Activated T-cell treated with anti-CD3 and anti-CD28 coated beads, Interleukin-2, amount 50 U/mL, for 24 hours (primary cell): ENCODE measurements around the gene FKBP14.

Experiments
- DNase-seq: peaks from one replicate; pipeline ENCODE4 v3.0.0-alpha.2; 2020
- H3K27ac Mint-ChIP-seq: 2 replicates; pipeline ENCODE4 v1.8.0; 2020; ENCODE audit warnings: mild to moderate bottlenecking, mixed read lengths
- H3K27me3 Mint-ChIP-seq: 2 replicates; pipeline ENCODE4 v1.8.0; 2020; ENCODE audit warnings: mixed read lengths
- H3K36me3 Mint-ChIP-seq: 2 replicates; pipeline ENCODE4 v1.8.0; 2020; ENCODE audit warnings: low read depth, mixed read lengths
- H3K4me1 Mint-ChIP-seq: 2 replicates; pipeline ENCODE4 v1.8.0; 2020; ENCODE audit warnings: low read depth, mixed read lengths
- H3K4me3 Mint-ChIP-seq: 2 replicates; pipeline ENCODE4 v1.8.0; 2020; ENCODE audit warnings: mild to moderate bottlenecking, moderate library complexity, mixed read lengths
- H3K9me3 Mint-ChIP-seq: 2 replicates; pipeline ENCODE4 v1.8.0; 2020; ENCODE audit warnings: mixed read lengths

FKBP14 gene

GRCh38 chr7:30023524-30023923, 3.0 kb downstream of the FKBP14 start:
- Mint-ChIP-seq H3K9me3 (no peaks in the 10 kb centered on the region), H3K4me3 (peak overlapping the region; percentile 21)

GRCh38 chr7:30022991-30023390, 3.5 kb downstream of the FKBP14 start:
- H3K4me3 Mint-ChIP-seq: no peak overlapping the region
- no peak for DNase-seq
- H3K27ac Mint-ChIP-seq: no peak overlapping the region
- peaks cover 29% of the 10 kb centered on the region for H3K36me3 Mint-ChIP-seq
- H3K27me3 Mint-ChIP-seq: no peaks in the 10 kb centered on the region
- no peaks in the 10 kb centered on the region for H3K9me3 Mint-ChIP-seq
- H3K4me1 Mint-ChIP-seq: peaks cover 43% of the 10 kb centered on the region

More at GRCh38 chr7:30023524-30023923, 3.0 kb downstream of the FKBP14 start:
- Mint-ChIP-seq H3K36me3 (peaks cover 25% of the 10 kb centered on the region), H3K4me1 (peaks cover 43% of the 10 kb centered on the region), H3K27ac (no peak overlapping the region), H3K27me3 (no peaks in the 10 kb centered on the region)
- DNase-seq: no peak

DNA sequence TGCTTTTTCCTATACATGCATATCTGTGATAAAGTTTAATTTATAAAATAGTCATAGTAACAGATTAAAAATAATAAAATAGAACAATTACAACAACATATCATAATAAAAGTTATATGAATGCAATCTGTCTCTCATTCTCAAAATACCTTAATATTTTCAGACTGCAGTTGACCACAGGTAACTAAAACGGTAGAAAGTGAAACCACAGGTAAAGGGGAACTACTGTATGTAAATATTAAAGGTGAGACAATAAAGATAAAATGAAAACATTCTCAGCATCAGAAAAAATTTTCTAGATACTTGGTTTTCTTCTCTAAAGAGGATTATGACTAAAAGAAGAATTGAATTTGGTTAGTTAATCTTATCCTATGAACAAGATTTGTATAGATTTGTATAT, 6.0 kb downstream of the FKBP14 start:
- DNase-seq: no peak
- Mint-ChIP-seq H3K4me1 (peaks cover 29% of the 10 kb centered on the region), H3K4me3 (no peak overlapping the region), H3K36me3 (peaks cover 23% of the 10 kb centered on the region), H3K27ac (no peak overlapping the region), H3K9me3 (no peaks in the 10 kb centered on the region), H3K27me3 (no peaks in the 10 kb centered on the region)

- Mint-ChIP-seq H3K27ac (no peak overlapping the region), H3K4me3 (no peak overlapping the region), H3K4me1 (peaks cover 24% of the 10 kb centered on the region), H3K9me3 (no peaks in the 10 kb centered on the region), H3K27me3 (no peaks in the 10 kb centered on the region), H3K36me3 (peaks cover 23% of the 10 kb centered on the region)
- no peak for DNase-seq
Observed at GRCh38 chr7:30019960-30020359, 6.5 kb downstream of the FKBP14 start.

DNA sequence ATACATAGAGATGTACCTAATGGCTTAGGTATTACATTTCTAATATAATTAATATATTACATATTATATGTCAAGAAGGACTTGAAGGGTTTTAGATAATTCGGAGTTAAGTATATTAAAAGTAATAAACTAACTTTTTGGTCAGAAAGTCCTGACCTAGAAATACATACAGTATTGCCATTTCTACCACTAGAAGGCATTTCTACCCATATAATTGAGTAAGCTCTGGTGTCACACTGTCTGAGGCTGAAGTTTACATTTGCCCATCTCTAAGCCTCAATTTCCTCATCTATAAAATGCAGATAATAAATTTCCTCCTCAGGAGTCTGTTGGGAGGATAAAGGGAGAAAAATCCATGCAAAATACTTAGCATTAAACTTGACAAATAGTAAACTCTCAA, 7.1 kb downstream of the FKBP14 start:
- Mint-ChIP-seq H3K9me3 (no peaks in the 10 kb centered on the region), H3K27ac (no peak overlapping the region), H3K4me3 (no peak overlapping the region), H3K36me3 (peaks cover 26% of the 10 kb centered on the region), H3K27me3 (no peaks in the 10 kb centered on the region), H3K4me1 (peaks cover 19% of the 10 kb centered on the region)
- DNase-seq: no peak

DNA sequence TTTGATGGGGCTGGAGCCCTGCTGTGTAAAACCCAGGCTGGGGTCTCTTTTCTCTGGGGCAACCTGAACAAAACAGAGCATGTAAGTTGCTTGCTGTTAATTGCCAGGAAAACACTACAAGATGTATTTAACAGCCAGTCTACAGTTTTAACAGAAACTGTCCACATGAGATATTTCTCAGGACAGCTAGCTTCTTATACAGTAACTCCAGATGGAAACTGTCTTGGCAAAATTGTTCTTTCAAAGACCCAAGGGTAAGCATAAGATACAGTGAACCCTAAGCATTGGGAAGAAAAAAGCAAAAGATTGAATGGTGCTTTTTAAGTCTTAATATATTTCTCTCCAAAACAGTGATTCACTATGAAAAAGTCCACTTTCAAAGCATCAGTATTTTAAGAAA, 8.1 kb downstream of the FKBP14 start:
- peaks cover 33% of the 10 kb centered on the region for H3K36me3 Mint-ChIP-seq
- no peaks in the 10 kb centered on the region for H3K27me3 Mint-ChIP-seq
- no peak overlapping the region for H3K27ac Mint-ChIP-seq
- no peak for DNase-seq
- H3K9me3 Mint-ChIP-seq: no peaks in the 10 kb centered on the region
- no peak overlapping the region for H3K4me3 Mint-ChIP-seq
- peaks cover 11% of the 10 kb centered on the region for H3K4me1 Mint-ChIP-seq

DNA sequence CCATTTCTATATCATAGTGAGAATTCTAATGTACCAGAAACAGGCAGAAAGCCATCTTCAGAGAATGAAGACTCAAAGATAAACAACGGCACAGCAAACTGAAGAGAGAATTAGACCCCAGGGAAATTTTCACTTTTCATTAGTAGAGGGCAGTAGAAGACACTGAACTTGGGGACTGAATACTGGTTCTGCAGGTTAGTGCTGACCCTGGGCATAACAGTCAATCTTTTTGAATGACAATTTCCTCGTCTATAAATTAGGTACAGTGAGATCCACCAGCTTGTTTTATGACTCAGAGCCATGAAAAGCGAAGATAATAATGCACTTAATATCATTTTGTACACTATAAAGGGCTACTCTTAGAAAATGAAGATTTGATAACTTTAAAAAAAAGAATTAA, 13.7 kb downstream of the FKBP14 start:
- no peaks in the 10 kb centered on the region for H3K27me3 Mint-ChIP-seq
- H3K4me3 Mint-ChIP-seq: no peak overlapping the region
- H3K36me3 Mint-ChIP-seq: peaks cover 21% of the 10 kb centered on the region
- no peak overlapping the region for H3K27ac Mint-ChIP-seq
- H3K9me3 Mint-ChIP-seq: no peaks in the 10 kb centered on the region
- DNase-seq: no peak
- no peaks in the 10 kb centered on the region for H3K4me1 Mint-ChIP-seq

- Mint-ChIP-seq H3K27ac (no peak overlapping the region), H3K27me3 (no peaks in the 10 kb centered on the region), H3K4me1 (no peaks in the 10 kb centered on the region), H3K9me3 (no peaks in the 10 kb centered on the region), H3K36me3 (peaks cover 10% of the 10 kb centered on the region), H3K4me3 (no peak overlapping the region)
- DNase-seq: no peak
Observed at GRCh38 chr7:30010021-30010420, 16.5 kb downstream of the FKBP14 start.

- Mint-ChIP-seq H3K36me3 (no peaks in the 10 kb centered on the region), H3K4me3 (no peak overlapping the region), H3K27me3 (peaks cover 12% of the 10 kb centered on the region), H3K4me1 (no peaks in the 10 kb centered on the region), H3K27ac (no peak overlapping the region), H3K9me3 (no peaks in the 10 kb centered on the region)
- no peak for DNase-seq
Observed at GRCh38 chr7:30005464-30005863, 21.0 kb downstream of the FKBP14 start.

DNA sequence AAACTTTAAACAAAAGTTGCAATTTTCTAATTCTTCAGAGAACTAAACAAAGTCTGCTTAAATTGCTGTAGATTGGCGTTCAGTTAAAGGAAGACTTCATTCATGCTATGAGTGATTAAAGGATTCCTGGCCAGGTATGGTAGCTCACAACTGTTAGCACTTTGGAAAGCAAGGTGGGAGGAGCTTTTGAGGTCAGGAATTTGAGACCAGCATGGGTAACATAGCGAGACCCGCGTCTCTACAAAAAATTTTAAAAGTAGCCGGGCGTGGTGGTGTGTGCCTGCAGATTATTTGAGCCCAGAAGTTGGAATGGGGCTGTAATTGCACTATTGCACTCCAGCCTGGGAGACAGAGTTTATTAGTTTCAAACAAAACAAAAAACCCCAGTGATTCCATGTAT, 23.4 kb downstream of the FKBP14 start:
- DNase-seq: no peak
- Mint-ChIP-seq H3K27me3 (peaks cover 29% of the 10 kb centered on the region), H3K36me3 (no peaks in the 10 kb centered on the region), H3K9me3 (no peaks in the 10 kb centered on the region), H3K27ac (no peak overlapping the region), H3K4me1 (no peaks in the 10 kb centered on the region), H3K4me3 (no peak overlapping the region)

- Mint-ChIP-seq H3K36me3 (no peaks in the 10 kb centered on the region), H3K4me3 (no peak overlapping the region), H3K9me3 (no peaks in the 10 kb centered on the region), H3K4me1 (no peaks in the 10 kb centered on the region), H3K27ac (no peak overlapping the region), H3K27me3 (peaks cover 30% of the 10 kb centered on the region)
- DNase-seq: no peak
Observed at GRCh38 chr7:30001998-30002397, 24.5 kb downstream of the FKBP14 start.

DNA sequence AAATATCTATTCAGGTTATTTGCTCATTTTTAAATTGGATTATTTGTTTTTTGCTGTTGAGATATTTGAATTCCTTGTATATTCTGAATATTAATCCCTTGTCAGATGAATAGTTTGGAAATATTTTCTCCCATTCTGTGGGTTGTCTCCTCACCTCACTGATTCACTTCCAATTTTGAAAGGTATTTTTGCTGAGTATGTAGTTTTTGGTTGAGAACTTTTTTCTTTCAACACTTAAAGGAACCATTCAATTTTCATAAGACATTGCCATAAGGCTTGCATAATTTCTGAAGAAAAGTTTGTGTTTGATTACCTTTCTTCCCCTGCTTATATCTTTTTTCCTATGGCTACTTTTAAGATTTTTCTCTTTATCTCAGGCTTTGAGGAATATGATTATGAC, 28.0 kb downstream of the FKBP14 start:
- peaks cover 42% of the 10 kb centered on the region for H3K27me3 Mint-ChIP-seq
- no peak overlapping the region for H3K4me3 Mint-ChIP-seq
- H3K9me3 Mint-ChIP-seq: peaks cover 8% of the 10 kb centered on the region
- H3K36me3 Mint-ChIP-seq: no peaks in the 10 kb centered on the region
- H3K4me1 Mint-ChIP-seq: no peaks in the 10 kb centered on the region
- H3K27ac Mint-ChIP-seq: no peak overlapping the region
- no peak for DNase-seq

DNA sequence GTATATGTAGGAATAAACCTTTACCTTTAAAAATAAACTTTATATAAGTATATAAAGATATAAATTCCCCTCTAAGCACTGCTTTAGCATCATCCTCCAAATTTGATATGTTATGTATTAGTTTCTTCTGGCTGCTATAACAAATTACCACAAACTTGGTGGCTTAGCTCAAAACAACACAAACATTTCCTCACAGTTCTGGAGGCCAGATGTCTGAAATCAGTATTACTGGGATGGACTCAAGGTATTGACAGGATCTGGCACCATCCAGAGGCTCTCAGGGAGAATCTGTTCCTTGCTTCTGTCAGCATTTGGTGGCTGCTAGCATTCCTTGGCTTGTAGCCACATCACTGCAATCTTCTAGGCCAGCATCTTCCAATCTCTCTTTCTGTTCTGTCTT, 30.2 kb downstream of the FKBP14 start:
- Mint-ChIP-seq H3K27ac (no peak overlapping the region), H3K4me1 (no peaks in the 10 kb centered on the region), H3K9me3 (peaks cover 13% of the 10 kb centered on the region), H3K4me3 (no peak overlapping the region), H3K27me3 (peaks cover 52% of the 10 kb centered on the region), H3K36me3 (no peaks in the 10 kb centered on the region)
- no peak for DNase-seq

DNA sequence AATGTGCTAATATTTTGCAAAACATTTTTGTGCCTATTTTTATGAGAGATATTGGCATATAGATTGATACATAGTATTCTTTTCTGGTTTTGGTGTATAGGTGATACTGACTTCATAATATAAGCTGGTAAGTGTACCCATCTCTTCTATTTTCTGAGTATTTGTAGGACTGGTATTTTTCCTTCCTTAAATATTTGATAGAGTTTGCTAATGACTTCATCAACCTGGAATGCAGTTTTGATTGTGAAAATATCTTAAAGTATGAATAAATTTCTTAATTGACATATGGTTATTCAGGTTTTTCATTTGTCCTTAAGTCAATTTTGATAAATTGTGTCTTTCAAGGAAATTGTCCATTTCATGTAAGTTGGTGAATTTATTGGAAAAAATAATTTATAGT, 30.9 kb downstream of the FKBP14 start:
- H3K4me1 Mint-ChIP-seq: no peaks in the 10 kb centered on the region
- H3K9me3 Mint-ChIP-seq: peaks cover 13% of the 10 kb centered on the region
- H3K4me3 Mint-ChIP-seq: no peak overlapping the region
- H3K27ac Mint-ChIP-seq: no peak overlapping the region
- H3K36me3 Mint-ChIP-seq: no peaks in the 10 kb centered on the region
- H3K27me3 Mint-ChIP-seq: peaks cover 52% of the 10 kb centered on the region
- no peak for DNase-seq

DNA sequence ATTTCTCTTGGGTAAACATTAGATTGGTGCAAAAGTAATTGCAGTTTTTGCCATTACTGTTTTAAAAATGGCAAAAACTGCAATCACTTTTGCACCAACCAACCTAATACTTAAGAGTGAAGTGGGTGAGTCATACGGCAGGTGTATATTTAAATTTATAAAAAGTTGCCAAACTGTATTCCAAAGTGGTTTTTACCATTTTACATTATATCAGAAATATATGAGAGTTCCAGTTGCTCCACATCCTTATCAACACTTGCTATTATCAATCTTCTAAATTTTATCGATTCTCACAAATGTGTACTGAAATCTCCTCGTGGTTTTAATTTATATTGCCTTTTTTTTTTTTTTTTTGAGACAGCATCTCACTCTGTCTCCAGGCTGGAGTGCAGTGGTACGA, 33.4 kb downstream of the FKBP14 start:
- no peak overlapping the region for H3K27ac Mint-ChIP-seq
- peaks cover 49% of the 10 kb centered on the region for H3K27me3 Mint-ChIP-seq
- no peak for DNase-seq
- peaks cover 13% of the 10 kb centered on the region for H3K9me3 Mint-ChIP-seq
- H3K36me3 Mint-ChIP-seq: no peaks in the 10 kb centered on the region
- H3K4me1 Mint-ChIP-seq: peaks cover 12% of the 10 kb centered on the region
- H3K4me3 Mint-ChIP-seq: no peak overlapping the region

GRCh38 chr7:29991937-29992336, 34.6 kb downstream of the FKBP14 start:
- Mint-ChIP-seq H3K4me1 (peaks cover 19% of the 10 kb centered on the region), H3K4me3 (no peak overlapping the region), H3K9me3 (peaks cover 13% of the 10 kb centered on the region), H3K27me3 (peaks cover 59% of the 10 kb centered on the region), H3K27ac (no peak overlapping the region), H3K36me3 (no peaks in the 10 kb centered on the region)
- DNase-seq: no peak
